ENCODE results near the gene ABHD5. TPM values are rescaled to one million over a fixed set of nuclear protein-coding genes. Genes with fewer than 3 reads are reported as not detected.

Gene ABHD5
- total RNA-seq, 2 experiments from 2014 or later: 6.5 to 7.9 TPM

DNA sequence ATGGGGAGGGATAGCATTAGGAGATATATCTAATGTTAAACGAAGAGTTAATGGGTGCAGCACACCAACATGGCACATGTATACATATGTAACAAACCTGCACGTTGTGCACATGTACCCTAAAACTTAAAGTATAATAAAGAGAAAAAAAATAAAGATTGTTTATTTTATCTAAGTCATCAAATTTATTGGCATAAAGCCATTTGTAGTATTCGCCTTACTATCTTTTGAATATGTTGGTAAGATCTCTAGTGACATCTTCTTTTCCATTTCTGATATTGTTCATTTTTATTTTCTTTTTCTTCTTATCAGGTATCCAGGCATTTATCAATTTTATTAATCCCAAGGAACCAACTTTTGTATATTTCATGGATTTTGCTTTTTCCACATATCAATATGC is 5.8 kb upstream of the ABHD5 start:
- Histone ChIP-seq H3K4me2 (ENCODE audit: low read length) (no peak overlapping the region), H3K4me1 (ENCODE audit: insufficient read depth, low read length, poor library complexity, severe bottlenecking) (no peaks in the 10 kb centered on the region), H3K27ac (ENCODE audit: low read depth, low read length, poor library complexity, severe bottlenecking) (no peak overlapping the region), H3K4me3 (ENCODE audit: low read depth, low read length, poor library complexity, severe bottlenecking) (no peak overlapping the region), H4K20me1 (ENCODE audit: insufficient read depth, low read length) (no peaks in the 10 kb centered on the region), H3K9me3 (ENCODE audit: low read length) (no peaks in the 10 kb centered on the region), H2AFZ (ENCODE audit: low read length) (no peak overlapping the region), H3K9me2 (ENCODE audit: insufficient read depth, low read length) (no peaks in the 10 kb centered on the region), H3K36me3 (ENCODE audit: insufficient read depth, low read length) (no peaks in the 10 kb centered on the region), H3K79me2 (ENCODE audit: insufficient read depth, low read depth, low read length) (no peaks in the 10 kb centered on the region)
- no TSS peak for BruUV-seq (replicated peaks)
- DNase-seq (ENCODE audit: low spot score): no peak
- POLR2A ChIA-PET: no interaction called here
- intact Hi-C loops (cut with micrococcal nuclease; ENCODE audit: unreplicated experiment): no loop called here
- TF ChIP-seq CTCF (conservative IDR thresholded peaks at IDR 0.05; ENCODE audit: low read length) (no peak), EZH2phosphoT487 (IDR thresholded peaks at IDR 0.05; ENCODE audit: borderline replicate concordance, low read depth, low read length) (no peak)
- CTCF ChIA-PET (ENCODE audit: unreplicated experiment): no interaction called here

DNA sequence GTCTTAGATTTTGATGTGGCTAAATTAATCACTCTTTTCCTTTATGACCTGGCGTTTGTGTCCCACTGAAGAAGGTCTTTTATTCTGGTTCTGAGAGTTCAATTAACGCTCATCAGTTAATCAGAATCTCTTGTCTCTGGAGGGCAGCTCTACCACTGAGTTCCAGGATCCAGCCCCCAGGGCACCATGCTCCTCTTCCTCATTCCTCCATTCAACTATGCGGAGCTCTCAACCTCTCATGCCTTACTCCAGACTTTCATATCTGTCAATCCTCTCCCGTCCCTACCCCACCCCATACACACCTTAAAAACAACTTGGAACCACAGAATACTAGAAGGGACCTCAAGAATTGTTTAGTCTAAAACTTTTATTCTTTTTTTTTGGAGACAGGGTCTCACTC is 4.8 kb upstream of the ABHD5 start:
- ChIA-PET POLR2A (interaction anchor here (0.5 kb wide), 1 partner anchor 35 kb away, joined by 3 read pairs; no protein-coding TSS in a partner anchor), CTCF (ENCODE audit: unreplicated experiment) (no interaction called here)
- Histone ChIP-seq H2AFZ (ENCODE audit: low read length) (no peak overlapping the region), H3K9me2 (ENCODE audit: insufficient read depth, low read length) (no peaks in the 10 kb centered on the region), H3K36me3 (ENCODE audit: insufficient read depth, low read length) (no peaks in the 10 kb centered on the region), H3K4me3 (ENCODE audit: low read depth, low read length, poor library complexity, severe bottlenecking) (no peak overlapping the region), H3K4me2 (ENCODE audit: low read length) (no peak overlapping the region), H3K4me1 (ENCODE audit: insufficient read depth, low read length, poor library complexity, severe bottlenecking) (peaks cover 6% of the 10 kb centered on the region), H3K79me2 (ENCODE audit: insufficient read depth, low read depth, low read length) (no peaks in the 10 kb centered on the region), H3K9me3 (ENCODE audit: low read length) (no peaks in the 10 kb centered on the region), H3K27ac (ENCODE audit: low read depth, low read length, poor library complexity, severe bottlenecking) (no peak overlapping the region), H4K20me1 (ENCODE audit: insufficient read depth, low read length) (no peaks in the 10 kb centered on the region)
- intact Hi-C loops (cut with micrococcal nuclease; ENCODE audit: unreplicated experiment): no loop called here
- TF ChIP-seq CTCF (conservative IDR thresholded peaks at IDR 0.05; ENCODE audit: low read length): no peak
- no peak for TF ChIP-seq EZH2phosphoT487 (IDR thresholded peaks at IDR 0.05; ENCODE audit: borderline replicate concordance, low read depth, low read length)
- no peak for DNase-seq (ENCODE audit: low spot score)
- BruUV-seq (replicated peaks): no TSS peak

DNA sequence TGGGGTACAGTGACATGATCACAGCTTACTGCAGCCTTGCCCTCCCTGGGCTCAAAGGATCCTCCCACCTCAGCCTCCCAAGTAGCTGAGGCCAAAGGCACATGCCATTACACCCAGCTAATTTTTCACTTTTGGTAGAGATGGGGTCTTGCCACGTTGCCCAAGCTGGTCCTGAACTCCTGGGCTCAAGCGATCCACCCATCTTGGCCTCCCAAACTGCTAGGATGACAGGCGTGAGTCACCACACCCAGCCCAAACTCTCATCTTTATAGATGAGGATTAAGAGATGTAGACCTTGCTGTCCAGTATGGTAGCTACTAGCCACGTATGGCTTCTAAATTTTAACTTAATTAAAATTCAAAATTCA is 4.4 kb upstream of the ABHD5 start:
- no peaks in the 10 kb centered on the region for H4K20me1 ChIP-seq (ENCODE audit: insufficient read depth, low read length)
- intact Hi-C loops (cut with micrococcal nuclease; ENCODE audit: unreplicated experiment): no loop called here
- H3K4me3 ChIP-seq (ENCODE audit: low read depth, low read length, poor library complexity, severe bottlenecking): no peak overlapping the region
- POLR2A ChIA-PET: no interaction called here
- no peaks in the 10 kb centered on the region for H3K9me3 ChIP-seq (ENCODE audit: low read length)
- H3K4me2 ChIP-seq (ENCODE audit: low read length): no peak overlapping the region
- peaks cover 6% of the 10 kb centered on the region for H3K4me1 ChIP-seq (ENCODE audit: insufficient read depth, low read length, poor library complexity, severe bottlenecking)
- TF ChIP-seq EZH2phosphoT487 (IDR thresholded peaks at IDR 0.05; ENCODE audit: borderline replicate concordance, low read depth, low read length): no peak
- no peak for TF ChIP-seq CTCF (conservative IDR thresholded peaks at IDR 0.05; ENCODE audit: low read length)
- H3K79me2 ChIP-seq (ENCODE audit: insufficient read depth, low read depth, low read length): no peaks in the 10 kb centered on the region
- no peaks in the 10 kb centered on the region for H3K36me3 ChIP-seq (ENCODE audit: insufficient read depth, low read length)
- no peaks in the 10 kb centered on the region for H3K9me2 ChIP-seq (ENCODE audit: insufficient read depth, low read length)
- BruUV-seq (replicated peaks): no TSS peak
- no peak overlapping the region for H2AFZ ChIP-seq (ENCODE audit: low read length)
- CTCF ChIA-PET (ENCODE audit: unreplicated experiment): no interaction called here
- no peak for DNase-seq (ENCODE audit: low spot score)
- no peak overlapping the region for H3K27ac ChIP-seq (ENCODE audit: low read depth, low read length, poor library complexity, severe bottlenecking)
